IMR-90 (cell line): Measurements from ENCODE around the gene SPI1. TPM values are rescaled to one million over a fixed set of nuclear protein-coding genes. Genes with fewer than 3 reads are reported as not detected.

Experiments
- ATAC-seq: fragments of 200-7000 bp; cut with Tn5 transposase; 2 replicates; pipeline ENCODE4 v1.9.1; 2020; ENCODE audit warnings: low read depth, mild to moderate bottlenecking, moderate library complexity
- BruUV-seq: library from RNA; stranded (reverse); fragments of 400-500 nt; replicated peaks from 2 replicates; lab custom pipeline; 2021; lab: Mats Ljungman, UMichigan
- CTCF ChIA-PET: fragments of 300-600 bp; formaldehyde crosslinking; extraction: SDS; loops from one replicate; lab custom pipeline; 2021; ENCODE audit warnings: antibody characterized with exemption; lab: Yijun Ruan, JAX
- POLR2A ChIA-PET: fragments of 300-600 bp; sonication (Branson Sonifier 250); formaldehyde crosslinking; loops from one replicate; lab custom pipeline; 2022; ENCODE audit warnings: antibody characterized with exemption; ENCODE audit not compliant: unreplicated experiment; lab: Charles Lee
- DNase-seq: peaks from one replicate; pipeline ENCODE4 v3.0.0; 2013
- H2AFZ ChIP-seq: replicated peaks from 2 replicates; pipeline ENCODE3; 2013; ENCODE audit warnings: low read length, mild to moderate bottlenecking; ENCODE audit not compliant: poor library complexity
- H2AK5ac ChIP-seq: 2 replicates; pipeline ENCODE4 v1.6.1; 2013; ENCODE audit warnings: low read depth, low read length, inconsistent platforms
- H2AK9ac ChIP-seq: replicated peaks from 2 replicates; pipeline ENCODE3; 2013; ENCODE audit warnings: mild to moderate bottlenecking, low read depth, low read length, moderate library complexity; ENCODE audit not compliant: poor library complexity
- H2BK120ac ChIP-seq: 2 replicates; pipeline ENCODE4 v1.6.1; 2013; ENCODE audit warnings: low read depth, low read length, inconsistent platforms
- H2BK15ac ChIP-seq: 3 replicates; pipeline ENCODE4 v1.6.1; 2013; ENCODE audit warnings: low read depth, low read length, inconsistent platforms
- H2BK20ac ChIP-seq: 2 replicates; pipeline ENCODE4 v1.6.1; 2013; ENCODE audit warnings: low read depth, mild to moderate bottlenecking, inconsistent platforms, low read length, moderate library complexity
- H2BK5ac ChIP-seq: 2 replicates; pipeline ENCODE4 v1.6.1; 2013; ENCODE audit warnings: mild to moderate bottlenecking, low read depth, low read length, inconsistent platforms; ENCODE audit not compliant: poor library complexity, severe bottlenecking
- H3K14ac ChIP-seq: replicated peaks from 2 replicates; pipeline ENCODE4 v1.6.1; 2013; ENCODE audit warnings: low read depth, low read length, inconsistent platforms
- H3K18ac ChIP-seq: 2 replicates; pipeline ENCODE4 v1.6.1; 2013; ENCODE audit warnings: low read depth, low read length, control low read depth
- H3K23ac ChIP-seq: 2 replicates; pipeline ENCODE4 v1.6.1; 2013; ENCODE audit warnings: low read depth, low read length, inconsistent platforms
- H3K27ac ChIP-seq: 2 replicates; pipeline ENCODE4 v1.5.1; 2013; ENCODE audit warnings: mild to moderate bottlenecking, control low read depth, low read length; ENCODE audit not compliant: insufficient read depth
- H3K27me3 ChIP-seq: 2 replicates; pipeline ENCODE4 v1.6.1; 2013; ENCODE audit warnings: low read length; ENCODE audit not compliant: control insufficient read depth, insufficient read depth
- H3K36me3 ChIP-seq: 2 replicates; pipeline ENCODE4 v1.6.1; 2013; ENCODE audit warnings: low read length, mixed read lengths; ENCODE audit not compliant: control insufficient read depth, insufficient read depth
- H3K4ac ChIP-seq: 2 replicates; pipeline ENCODE4 v1.6.1; 2013; ENCODE audit warnings: low read depth, low read length, inconsistent platforms
- H3K4me1 ChIP-seq: 2 replicates; pipeline ENCODE4 v1.6.1; 2013; ENCODE audit warnings: low read length, mixed read lengths; ENCODE audit not compliant: control insufficient read depth, insufficient read depth
- H3K4me2 ChIP-seq: 2 replicates; pipeline ENCODE4 v1.6.1; 2013; ENCODE audit warnings: low read depth, mild to moderate bottlenecking, control low read depth, low read length, moderate library complexity
- H3K4me3 ChIP-seq: 2 replicates; pipeline ENCODE4 v1.5.1; 2013; ENCODE audit warnings: low read depth, mild to moderate bottlenecking, control low read depth, low read length, moderate library complexity; ENCODE audit not compliant: insufficient read depth
- H3K56ac ChIP-seq: 2 replicates; pipeline ENCODE4 v1.6.1; 2013; ENCODE audit warnings: low read length, inconsistent platforms; ENCODE audit not compliant: insufficient read depth; ENCODE audit errors: extremely low read depth
- H3K79me1 ChIP-seq, 2 experiments: 2 replicates each; pipeline ENCODE4 v1.6.1; 2013; ENCODE audit warnings: low read length in 2 of 2, inconsistent platforms in 1 of 2, low read depth in 1 of 2
- H3K9ac ChIP-seq: 2 replicates; pipeline ENCODE4 v1.6.1; 2013; ENCODE audit warnings: low read depth, low read length, control low read depth
- H3K9me1 ChIP-seq: 2 replicates; pipeline ENCODE4 v1.6.1; 2013; ENCODE audit warnings: low read length, inconsistent platforms; ENCODE audit not compliant: insufficient read depth
- H3K9me3 ChIP-seq: 2 replicates; pipeline ENCODE4 v1.6.1; 2013; ENCODE audit warnings: low read length; ENCODE audit not compliant: control insufficient read depth, insufficient read depth
- H4K20me1 ChIP-seq: 2 replicates; pipeline ENCODE4 v1.6.1; 2013; ENCODE audit warnings: low read length, inconsistent platforms; ENCODE audit not compliant: insufficient read depth
- H4K5ac ChIP-seq: 2 replicates; pipeline ENCODE4 v1.6.1; 2013; ENCODE audit warnings: mild to moderate bottlenecking, low read depth, low read length, control low read depth
- H4K8ac ChIP-seq, 2 experiments: 2 replicates each; pipeline ENCODE4 v1.6.1; 2013; ENCODE audit warnings: low read depth in 2 of 2, low read length in 2 of 2, control low read depth in 1 of 2, inconsistent platforms in 1 of 2
- H4K91ac ChIP-seq: 2 replicates; pipeline ENCODE4 v1.6.1; 2013; ENCODE audit warnings: low read depth, low read length, inconsistent platforms; ENCODE audit not compliant: insufficient read depth
- BHLHE40 ChIP-seq: fragments of 150-350 bp; IDR thresholded peaks from 2 replicates; pipeline ENCODE4 v1.6.1; 2016; ENCODE audit warnings: mild to moderate bottlenecking, low read depth, low read length
- CEBPB ChIP-seq: IDR thresholded peaks from 2 replicates; pipeline ENCODE4 v1.6.1; 2012; ENCODE audit warnings: low read depth, low read length, improper control_type of control experiment
- CTCF ChIP-seq: conservative IDR thresholded peaks from 2 replicates; pipeline ENCODE4 v1.5.1; 2012; ENCODE audit warnings: mild to moderate bottlenecking, low read depth, low read length, improper control_type of control experiment
- FOS ChIP-seq: fragments of 150-350 bp; IDR thresholded peaks from 2 replicates; pipeline ENCODE4 v1.6.1; 2016; ENCODE audit warnings: low read depth, low read length
- MXI1 ChIP-seq: IDR thresholded peaks from 2 replicates; pipeline ENCODE4 v1.6.1; 2012; ENCODE audit warnings: low read depth, mild to moderate bottlenecking, low read length, moderate library complexity, borderline replicate concordance
- NFE2L2 ChIP-seq: fragments of 150-350 bp; IDR thresholded peaks from 2 replicates; pipeline ENCODE4 v1.6.1; 2016; ENCODE audit warnings: low read depth, mild to moderate bottlenecking, low read length
- POLR2A ChIP-seq: IDR thresholded peaks from 2 replicates; pipeline ENCODE4 v1.6.1; 2012; ENCODE audit warnings: mild to moderate bottlenecking, low read depth, low read length
- RFX5 ChIP-seq: IDR thresholded peaks from 2 replicates; pipeline ENCODE4 v1.8.0; 2012; ENCODE audit warnings: low read depth, mild to moderate bottlenecking, low read length, moderate library complexity
- WGBS, 2 experiments: methylation state at CpG; one replicate each; pipeline versions ENCODE4 v1.1.5 to v1.1.7; 2013; ENCODE audit warnings: missing lambda C conversion rate in 2 of 2; ENCODE audit not compliant: insufficient read length in 1 of 2; ENCODE audit errors: extremely low coverage in 2 of 2; 5-methylcytosine and 5-hydroxymethylcytosine counted together
- dilution Hi-C: fragments of 300-500 bp; cut with HindIII; formaldehyde crosslinking; loops from one replicate; pipeline ENCODE4 v1.14.3; 2018; ENCODE audit warnings: low sequenced_read_pairs; ENCODE audit not compliant: unreplicated experiment
- in situ Hi-C: fragments of 300-500 bp; cut with MboI; formaldehyde crosslinking; loops from 3 replicates; pipeline ENCODE4 v1.14.3; 2019; ENCODE audit warnings: low sequenced_read_pairs, inconsistent platforms, mixed read lengths
- intact Hi-C: fragments of 100-400 bp; cut with micrococcal nuclease; formaldehyde crosslinking; loops from 2 replicates; pipeline ENCODE4 v1.10.0; 2022
- polyA plus RNA-seq, 3 experiments: library from polyadenylated mRNA; depleted of rRNA; stranded (reverse); fragments of >200 nt; gene quantifications; 2 replicates each; pipeline ENCODE4 v1.2.3, GENCODE V29; 2012; ENCODE audit warnings: low replicate concordance in 1 of 3
- total RNA-seq: library from RNA; depleted of rRNA; stranded (reverse); fragments of >200 nt; gene quantifications from 2 replicates; pipeline ENCODE4 v1.2.3, GENCODE V29; 2012

Gene SPI1
- total and polyA plus RNA-seq, 2 of the 4 experiments (the other 2 are of a cell fraction): not detected

DNA sequence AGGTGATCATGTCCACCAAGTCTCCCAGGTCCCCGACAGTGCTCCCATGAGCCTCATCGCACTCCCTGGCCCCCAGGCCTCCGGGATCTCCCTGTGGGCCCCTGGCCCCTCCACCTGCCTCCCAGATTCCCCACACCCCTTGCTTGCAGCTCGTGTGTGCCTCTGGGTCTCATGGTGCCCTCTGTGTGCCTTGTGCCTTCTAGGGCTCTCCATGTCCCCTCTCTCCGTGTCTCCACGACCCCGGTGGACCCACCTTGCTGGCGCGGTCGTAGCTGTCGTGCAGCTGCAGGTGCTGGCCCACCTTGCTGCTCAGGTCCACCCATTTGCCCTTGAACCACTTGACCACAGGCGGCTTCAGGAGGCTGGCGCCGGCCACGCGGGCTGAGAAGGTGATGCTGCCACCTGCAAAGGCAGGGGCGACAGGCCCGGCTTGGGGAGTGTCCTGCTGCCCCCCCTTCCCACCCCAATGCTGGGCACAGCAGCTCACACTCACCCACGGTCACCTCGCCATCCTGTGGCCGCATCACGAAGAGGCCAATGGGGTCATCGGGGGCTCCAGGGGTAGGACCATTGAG lies 28.7 kb downstream of the SPI1 start:
- H3K79me1 ChIP-seq: no peaks in the 10 kb centered on the region
- no peak overlapping the region for H2BK20ac ChIP-seq
- dilution Hi-C loops (no loop called here), intact Hi-C loops (loop anchor here (1.0 kb wide), 1 partner anchor 172 kb away; no protein-coding TSS in a partner anchor), in situ Hi-C loops (loop anchor here (5.0 to 25.0 kb wide), 2 partner anchors 167 to 462 kb away; no protein-coding TSS in a partner anchor)
- H3K56ac ChIP-seq: no peak overlapping the region
- no peak overlapping the region for H4K5ac ChIP-seq
- no peaks in the 10 kb centered on the region; the same call in 1 of the 2 replicates for H4K20me1 ChIP-seq
- H4K91ac ChIP-seq: no peak overlapping the region
- no peak overlapping the region for H3K4ac ChIP-seq
- H4K8ac ChIP-seq: no peak overlapping the region
- BruUV-seq: no TSS peak
- H3K9ac ChIP-seq: no peak overlapping the region
- H2AFZ ChIP-seq: no peak overlapping the region
- 91% methylated on average over 9 of the region's 23 CpGs; no CpG with 5 or more reads in 1 of the 2 experiments for WGBS, 2 experiments
- H3K18ac ChIP-seq: no peak overlapping the region
- POLR2A ChIA-PET: no interaction called here
- H3K4me2 ChIP-seq: no peak overlapping the region
- no peak overlapping the region for H2BK5ac ChIP-seq
- H3K27me3 ChIP-seq: peaks cover 23% of the 10 kb centered on the region
- H2BK15ac ChIP-seq: no peak overlapping the region
- CTCF ChIA-PET: no interaction called here
- H3K4me1 ChIP-seq: no peaks in the 10 kb centered on the region
- no peak overlapping the region for H2AK9ac ChIP-seq
- H3K27ac ChIP-seq: no peak overlapping the region
- ATAC-seq (no peak), DNase-seq (no peak)
- no peak overlapping the region for H3K23ac ChIP-seq
- H3K9me1 ChIP-seq: no peaks in the 10 kb centered on the region
- H3K36me3 ChIP-seq: no peaks in the 10 kb centered on the region
- H3K14ac ChIP-seq: no peak overlapping the region
- no peak overlapping the region for H2AK5ac ChIP-seq
- no peak overlapping the region for H2BK120ac ChIP-seq
- H3K9me3 ChIP-seq: no peaks in the 10 kb centered on the region
- no peak overlapping the region for H3K4me3 ChIP-seq
- TF ChIP-seq POLR2A: no peak
- TF ChIP-seq RFX5: no peak
- no peak for TF ChIP-seq CTCF
- no peak for TF ChIP-seq NFE2L2
- TF ChIP-seq FOS: no peak
- TF ChIP-seq MXI1: no peak
- TF ChIP-seq BHLHE40: no peak
- TF ChIP-seq CEBPB: no peak
